ENCODE data around the gene CCDC81. TPM values are rescaled to one million over a fixed set of nuclear protein-coding genes. Genes with fewer than 3 reads are reported as not detected.
A peak's percentile ranks its signal among the peaks of the same experiment; 100 is the strongest.

Gene CCDC81
- total and polyA plus RNA-seq, 2 of the 4 experiments (the other 2 are of a cell fraction) = 3.1 to 6.5 TPM

- Histone ChIP-seq H3K9me1 (ENCODE audit: insufficient read depth, low read length) (peaks cover 29% of the 10 kb centered on the region), H3K27me3 (ENCODE audit: control insufficient read depth, insufficient read depth, low read length) (no peaks in the 10 kb centered on the region), H3K9ac (ENCODE audit: low read depth, low read length) (no peak overlapping the region), H3K4me3 (ENCODE audit: insufficient read depth, low read depth, low read length) (no peak overlapping the region), H3K18ac (ENCODE audit: low read depth, low read length) (peak overlapping the region; percentile 61), H3K9me3 (ENCODE audit: control insufficient read depth, insufficient read depth, low read length) (no peaks in the 10 kb centered on the region), H3K4ac (ENCODE audit: low read depth, low read length) (peak overlapping the region; percentile 86), H3K14ac (replicated peaks; ENCODE audit: low read depth, low read length) (peak overlapping the region; percentile 85), H3K23ac (ENCODE audit: low read depth, low read length) (peak overlapping the region; percentile 76), H3K36me3 (ENCODE audit: control insufficient read depth, insufficient read depth, low read length) (no peaks in the 10 kb centered on the region), H2BK5ac (ENCODE audit: low read depth, low read length, poor library complexity, severe bottlenecking) (peak overlapping the region; percentile 30), H4K91ac (ENCODE audit: insufficient read depth, low read depth, low read length) (peak overlapping the region; percentile 86), H3K56ac (ENCODE audit: extremely low read depth, insufficient read depth, low read length) (peak overlapping the region; percentile 21; the same call in 1 of the 2 replicates), H2AK9ac (replicated peaks; ENCODE audit: low read depth, low read length, poor library complexity) (peak overlapping the region; percentile 88), H2BK20ac (ENCODE audit: low read depth, low read length) (peak overlapping the region; percentile 94), H2AK5ac (ENCODE audit: low read depth, low read length) (peak overlapping the region; percentile 92), H3K27ac (ENCODE audit: insufficient read depth, low read length) (no peak overlapping the region), H4K20me1 (ENCODE audit: insufficient read depth, low read length) (no peaks in the 10 kb centered on the region), H2AFZ (replicated peaks; ENCODE audit: low read length, poor library complexity) (peak overlapping the region; percentile 62), H4K8ac (ENCODE audit: low read depth in 2 of 2, low read length in 2 of 2) (peak overlapping the region; percentile 49 to 85), H3K79me1 (ENCODE audit: low read depth in 1 of 2, low read length in 2 of 2) (peaks cover 0 to 4% of the 10 kb centered on the region in 2 experiments; a peak in 1 of 4 replicates), H3K4me2 (ENCODE audit: low read depth, low read length) (no peak overlapping the region), H2BK15ac (ENCODE audit: low read depth, low read length) (peak overlapping the region; percentile 97), H2BK120ac (ENCODE audit: low read depth, low read length) (peak overlapping the region; percentile 96), H4K5ac (ENCODE audit: low read depth, low read length) (peak overlapping the region; percentile 53), H3K4me1 (ENCODE audit: control insufficient read depth, insufficient read depth, low read length) (peaks cover 22% of the 10 kb centered on the region)
- dilution Hi-C loops (cut with HindIII; ENCODE audit: low sequenced_read_pairs, unreplicated experiment) (no loop called here), intact Hi-C loops (cut with micrococcal nuclease) (loop anchor here (5.0 kb wide), 2 partner anchors 57 to 282 kb away; no protein-coding TSS in a partner anchor), in situ Hi-C loops (cut with MboI; ENCODE audit: low sequenced_read_pairs) (loop anchor here (5.0 kb wide), 3 partner anchors 147 to 457 kb away; no protein-coding TSS in a partner anchor)
- TF ChIP-seq CTCF (conservative IDR thresholded peaks at IDR 0.05; ENCODE audit: low read depth, low read length) = 0 out of 2 replicates have a peak, but pooled peaks have one; percentile 10
- TF ChIP-seq FOS (IDR thresholded peaks at IDR 0.05; ENCODE audit: low read depth, low read length) = 0 out of 2 replicates have a peak, but pooled peaks have one; percentile 28
- TF ChIP-seq CHD1 (IDR thresholded peaks at IDR 0.05; ENCODE audit: low read depth, low read length) = no peak
- TF ChIP-seq BHLHE40 (IDR thresholded peaks at IDR 0.05; ENCODE audit: low read depth, low read length) = peak; percentile 74; the same call in 1 of the 2 replicates
- no peak for TF ChIP-seq RCOR1 (IDR thresholded peaks at IDR 0.05; ENCODE audit: insufficient replicate concordance, low read length)
- no peak for TF ChIP-seq MXI1 (IDR thresholded peaks at IDR 0.05; ENCODE audit: borderline replicate concordance, low read depth, low read length)
- no peak for TF ChIP-seq NFE2L2 (IDR thresholded peaks at IDR 0.05; ENCODE audit: low read depth, low read length)
- no peak for TF ChIP-seq ELK1 (IDR thresholded peaks at IDR 0.05; ENCODE audit: borderline replicate concordance, low read depth, low read length)
- no peak for TF ChIP-seq MAZ (IDR thresholded peaks at IDR 0.05; ENCODE audit: borderline replicate concordance, low read depth, low read length)
- peak; percentile 5; the same call in 1 of the 2 replicates for TF ChIP-seq RAD21 (IDR thresholded peaks at IDR 0.05; ENCODE audit: low read length)
- no peak for TF ChIP-seq POLR2A (IDR thresholded peaks at IDR 0.05; ENCODE audit: low read depth, low read length)
- WGBS, 2 experiments (ENCODE audit: extremely low coverage in 2 of 2, insufficient read length in 1 of 2) = no CpG with 5 or more reads among the region's 3 CpGs
- ChIA-PET CTCF (interaction anchor here (0.7 kb wide), 2 partner anchors 11 to 232 kb away, joined by 3 to 4 read pairs; no protein-coding TSS in a partner anchor), POLR2A (ENCODE audit: unreplicated experiment) (no interaction called here)
- DNase-seq (peak; percentile 95), ATAC-seq (ENCODE audit: low read depth) (peak; percentile 62)
- no TSS peak for BruUV-seq (replicated peaks)
Observed at GRCh38 chr11:86459682-86460460, 85.2 kb downstream of the CCDC81 start.
